HFFc6 (cell line): ENCODE results near the gene VCP. TPM values are rescaled to one million over a fixed set of nuclear protein-coding genes. Genes with fewer than 3 reads are reported as not detected.

ENCODE experiments used
- DNase-seq: peaks from one replicate; pipeline ENCODE4 v3.0.0-alpha.2; 2018
- H3K27ac Mint-ChIP-seq: 2 replicates; pipeline ENCODE4 v1.8.0; 2020; ENCODE audit warnings: mild to moderate bottlenecking, mixed read lengths
- H3K27me3 Mint-ChIP-seq: 2 replicates; pipeline ENCODE4 v1.8.0; 2021; ENCODE audit warnings: mild to moderate bottlenecking, moderate library complexity, mixed read lengths; ENCODE audit not compliant: insufficient read depth
- H3K36me3 Mint-ChIP-seq: 2 replicates; pipeline ENCODE4 v1.8.0; 2021; ENCODE audit warnings: low read depth, mixed read lengths
- H3K4me1 Mint-ChIP-seq: 2 replicates; pipeline ENCODE4 v1.8.0; 2020; ENCODE audit warnings: low read depth, mixed read lengths
- H3K4me3 Mint-ChIP-seq: 2 replicates; pipeline ENCODE4 v1.8.0; 2020; ENCODE audit warnings: mild to moderate bottlenecking, moderate library complexity, mixed read lengths
- H3K9me3 Mint-ChIP-seq: 2 replicates; pipeline ENCODE4 v1.8.0; 2020; ENCODE audit warnings: mild to moderate bottlenecking, mixed read lengths
- total RNA-seq, 6 experiments: library from RNA; stranded (reverse); fragmentation: NEBNext Ultra II Directional; extraction: Animal tissue kit (Norgen Biotek cat#: 25700); gene quantifications; 2 replicates in 1 of 6; 3 replicates in 5 of 6; pipeline ENCODE4 v1.2.3, GENCODE V29; 2021
- TF ChIP-seq, protein P1 (sequence below): fragments of 200-600 bp; sonication (generic); IDR thresholded peaks from 2 replicates; pipeline ENCODE4 v1.5.0; 2021; ENCODE audit warnings: antibody characterized with exemption, mild to moderate bottlenecking

Gene VCP
- total RNA-seq, 6 experiments from 2014 or later = 324 to 457 (median 374) TPM

GRCh38 chr9:35048511-35048910, 23.9 kb downstream of the VCP start:
- peaks cover 3% of the 10 kb centered on the region; the same call in 1 of the 2 replicates for H3K27me3 Mint-ChIP-seq
- no peak for DNase-seq
- no peaks in the 10 kb centered on the region for H3K9me3 Mint-ChIP-seq
- peaks cover 29% of the 10 kb centered on the region for H3K36me3 Mint-ChIP-seq
- no peak overlapping the region; the same call in 1 of the 2 replicates for H3K27ac Mint-ChIP-seq
- TF ChIP-seq, protein P1, sequence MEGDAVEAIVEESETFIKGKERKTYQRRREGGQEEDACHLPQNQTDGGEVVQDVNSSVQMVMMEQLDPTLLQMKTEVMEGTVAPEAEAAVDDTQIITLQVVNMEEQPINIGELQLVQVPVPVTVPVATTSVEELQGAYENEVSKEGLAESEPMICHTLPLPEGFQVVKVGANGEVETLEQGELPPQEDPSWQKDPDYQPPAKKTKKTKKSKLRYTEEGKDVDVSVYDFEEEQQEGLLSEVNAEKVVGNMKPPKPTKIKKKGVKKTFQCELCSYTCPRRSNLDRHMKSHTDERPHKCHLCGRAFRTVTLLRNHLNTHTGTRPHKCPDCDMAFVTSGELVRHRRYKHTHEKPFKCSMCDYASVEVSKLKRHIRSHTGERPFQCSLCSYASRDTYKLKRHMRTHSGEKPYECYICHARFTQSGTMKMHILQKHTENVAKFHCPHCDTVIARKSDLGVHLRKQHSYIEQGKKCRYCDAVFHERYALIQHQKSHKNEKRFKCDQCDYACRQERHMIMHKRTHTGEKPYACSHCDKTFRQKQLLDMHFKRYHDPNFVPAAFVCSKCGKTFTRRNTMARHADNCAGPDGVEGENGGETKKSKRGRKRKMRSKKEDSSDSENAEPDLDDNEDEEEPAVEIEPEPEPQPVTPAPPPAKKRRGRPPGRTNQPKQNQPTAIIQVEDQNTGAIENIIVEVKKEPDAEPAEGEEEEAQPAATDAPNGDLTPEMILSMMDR = no peak
- H3K4me1 Mint-ChIP-seq = peaks cover 36% of the 10 kb centered on the region
- H3K4me3 Mint-ChIP-seq = no peak overlapping the region

- no peak for DNase-seq
Measured at GRCh38 chr9:35044071-35044470, 28.4 kb downstream of the VCP start.

DNA sequence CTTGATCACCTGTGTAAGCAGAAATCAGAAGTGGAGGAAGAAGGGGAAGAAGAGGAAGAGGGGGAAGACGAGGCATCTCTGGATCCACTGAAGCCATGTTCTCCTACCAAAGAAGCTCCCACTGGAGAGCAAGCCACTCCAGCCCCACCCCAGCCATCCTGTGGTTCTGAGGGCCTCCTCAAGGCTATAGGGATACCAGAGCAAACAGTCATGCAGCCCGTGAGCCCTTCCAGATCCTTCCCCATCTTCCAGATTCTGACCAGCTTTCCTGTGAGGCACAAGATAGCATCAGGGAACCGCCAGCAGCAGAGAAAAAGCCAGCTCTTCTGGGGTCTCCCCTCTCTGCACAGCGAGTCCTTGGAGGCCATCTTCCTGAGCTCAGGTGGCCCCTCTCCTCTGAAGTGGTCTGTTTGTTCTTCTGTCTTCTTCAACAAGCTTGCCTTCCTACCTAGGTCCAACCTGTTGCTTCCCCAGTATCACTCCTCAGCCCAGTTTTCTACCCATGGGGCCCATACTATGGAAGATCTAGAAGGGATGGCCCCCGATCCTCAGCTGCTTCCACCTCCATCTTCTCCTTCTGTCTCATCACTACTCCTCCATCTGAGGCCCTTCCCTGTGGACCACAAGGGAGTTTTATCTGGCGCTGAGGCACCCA, 29.4 kb downstream of the VCP start:
- H3K9me3 Mint-ChIP-seq = no peaks in the 10 kb centered on the region
- peaks cover 35% of the 10 kb centered on the region for H3K4me1 Mint-ChIP-seq
- TF ChIP-seq, protein P1 = no peak
- peaks cover 5% of the 10 kb centered on the region for H3K27me3 Mint-ChIP-seq
- H3K4me3 Mint-ChIP-seq = no peak overlapping the region
- H3K27ac Mint-ChIP-seq = peak overlapping the region; percentile 53
- no peak for DNase-seq
- H3K36me3 Mint-ChIP-seq = peaks cover 33% of the 10 kb centered on the region

More at GRCh38 chr9:35044071-35044470, 28.4 kb downstream of the VCP start:
- TF ChIP-seq, protein P1 = no peak
- Mint-ChIP-seq H3K36me3 (peaks cover 44% of the 10 kb centered on the region), H3K4me1 (peaks cover 44% of the 10 kb centered on the region), H3K27ac (no peak overlapping the region), H3K27me3 (peaks cover 5% of the 10 kb centered on the region), H3K9me3 (no peaks in the 10 kb centered on the region), H3K4me3 (no peak overlapping the region)

GRCh38 chr9:35042081-35042604, 30.3 kb downstream of the VCP start:
- Mint-ChIP-seq H3K4me3 (no peak overlapping the region), H3K27ac (peak overlapping the region; percentile 53)

DNA sequence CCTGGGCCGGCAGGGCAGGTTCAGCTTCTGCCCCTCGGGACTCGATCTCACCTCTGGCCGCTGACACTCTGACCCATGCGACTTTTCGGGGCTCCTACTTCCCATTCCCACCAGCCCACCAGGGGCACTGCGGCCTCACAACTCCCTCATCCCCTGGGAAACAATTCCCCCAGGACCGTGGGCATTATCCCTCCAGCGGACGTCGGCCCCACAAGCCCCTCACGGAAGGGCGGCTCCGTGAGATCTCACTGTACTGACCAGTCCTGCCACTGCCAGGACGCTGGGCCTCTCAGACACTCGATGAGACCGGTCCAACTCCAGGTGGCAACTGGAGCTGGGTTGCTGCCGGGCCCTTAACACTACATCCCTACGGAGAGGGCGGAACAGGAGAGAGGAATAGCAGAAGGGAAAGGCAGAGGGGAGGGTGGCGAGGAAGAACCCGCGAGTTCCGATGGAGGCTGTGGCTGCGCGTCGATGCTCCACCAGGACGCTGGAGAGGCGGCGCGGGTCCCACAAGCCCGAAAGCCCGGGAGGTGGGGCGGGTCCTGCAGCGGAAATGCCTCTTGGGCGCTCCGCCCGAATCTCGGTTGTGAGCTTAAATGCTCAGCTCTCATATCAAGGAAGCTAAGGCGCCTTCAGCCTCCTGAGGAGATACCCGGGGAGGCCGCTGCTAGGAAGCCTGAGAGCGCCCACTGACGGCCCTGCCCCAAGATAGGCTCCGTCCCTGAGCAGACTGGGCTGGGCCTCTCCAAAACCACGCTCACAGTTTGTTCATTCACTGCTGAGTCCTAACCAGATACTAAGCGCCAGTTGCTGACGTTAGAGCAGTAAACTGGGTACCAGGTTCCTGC, 36.3 kb downstream of the VCP start:
- Mint-ChIP-seq H3K27ac (peak overlapping the region; percentile 74), H3K4me1 (peaks cover 12% of the 10 kb centered on the region), H3K27me3 (no peaks in the 10 kb centered on the region; the same call in 1 of the 2 replicates)

More at GRCh38 chr9:35042081-35042604, 30.3 kb downstream of the VCP start:
- Mint-ChIP-seq H3K4me1 (peaks cover 35% of the 10 kb centered on the region), H3K9me3 (no peaks in the 10 kb centered on the region), H3K36me3 (peaks cover 33% of the 10 kb centered on the region), H3K27me3 (peaks cover 5% of the 10 kb centered on the region)
- TF ChIP-seq, protein P1 = no peak
- no peak for DNase-seq

More for the DNA sequence above, 36.3 kb downstream of the VCP start:
- Mint-ChIP-seq H3K9me3 (peaks cover under 1% of the 10 kb centered on the region; the same call in 1 of the 2 replicates), H3K36me3 (peaks cover 32% of the 10 kb centered on the region), H3K4me3 (peak overlapping the region; percentile 39)
- DNase-seq = no peak
- TF ChIP-seq, protein P1 = no peak
